HFF-Myc (cell line): ENCODE data around the gene KLHL25.

Experiments used
- DNase-seq: peaks from one replicate; pipeline ENCODE4 v3.0.0-alpha.2; 2011; ENCODE audit warnings: low read depth; ENCODE audit errors: extremely low read depth
- H3K4me3 ChIP-seq: replicated peaks from 2 replicates; pipeline ENCODE4 v1.5.1; 2011; ENCODE audit warnings: low read depth, mild to moderate bottlenecking, control low read depth, low read length
- TF ChIP-seq, protein P1 (sequence below): IDR thresholded peaks from 2 replicates; pipeline ENCODE4 v1.5.1; 2012; ENCODE audit warnings: mild to moderate bottlenecking, low read depth, low read length, control low read depth; ENCODE audit errors: missing control alignments

KLHL25 gene

DNA sequence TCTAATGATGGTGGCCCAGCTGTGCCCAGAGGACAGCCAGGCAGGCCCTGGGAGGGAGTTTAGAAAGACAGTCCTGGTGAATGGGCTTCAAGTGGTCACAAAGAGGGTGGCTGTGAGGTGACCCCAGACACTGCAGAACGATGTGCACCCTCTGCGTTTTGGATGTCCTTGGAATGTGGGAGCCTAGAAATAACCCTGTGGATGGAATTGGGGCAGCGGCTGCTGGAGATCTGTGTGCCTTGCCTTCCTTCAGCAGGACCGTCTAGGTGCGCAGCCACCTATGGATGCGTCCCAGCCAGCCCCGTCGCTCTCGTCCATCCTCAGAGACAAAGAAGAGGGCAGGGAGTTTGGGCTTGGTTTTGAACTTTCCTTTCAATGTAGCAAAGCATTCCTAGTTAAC is 46.5 kb downstream of the KLHL25 start:
- DNase-seq = no peak
- TF ChIP-seq, protein P1, sequence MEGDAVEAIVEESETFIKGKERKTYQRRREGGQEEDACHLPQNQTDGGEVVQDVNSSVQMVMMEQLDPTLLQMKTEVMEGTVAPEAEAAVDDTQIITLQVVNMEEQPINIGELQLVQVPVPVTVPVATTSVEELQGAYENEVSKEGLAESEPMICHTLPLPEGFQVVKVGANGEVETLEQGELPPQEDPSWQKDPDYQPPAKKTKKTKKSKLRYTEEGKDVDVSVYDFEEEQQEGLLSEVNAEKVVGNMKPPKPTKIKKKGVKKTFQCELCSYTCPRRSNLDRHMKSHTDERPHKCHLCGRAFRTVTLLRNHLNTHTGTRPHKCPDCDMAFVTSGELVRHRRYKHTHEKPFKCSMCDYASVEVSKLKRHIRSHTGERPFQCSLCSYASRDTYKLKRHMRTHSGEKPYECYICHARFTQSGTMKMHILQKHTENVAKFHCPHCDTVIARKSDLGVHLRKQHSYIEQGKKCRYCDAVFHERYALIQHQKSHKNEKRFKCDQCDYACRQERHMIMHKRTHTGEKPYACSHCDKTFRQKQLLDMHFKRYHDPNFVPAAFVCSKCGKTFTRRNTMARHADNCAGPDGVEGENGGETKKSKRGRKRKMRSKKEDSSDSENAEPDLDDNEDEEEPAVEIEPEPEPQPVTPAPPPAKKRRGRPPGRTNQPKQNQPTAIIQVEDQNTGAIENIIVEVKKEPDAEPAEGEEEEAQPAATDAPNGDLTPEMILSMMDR = no peak
- H3K4me3 ChIP-seq = no peak overlapping the region

DNA sequence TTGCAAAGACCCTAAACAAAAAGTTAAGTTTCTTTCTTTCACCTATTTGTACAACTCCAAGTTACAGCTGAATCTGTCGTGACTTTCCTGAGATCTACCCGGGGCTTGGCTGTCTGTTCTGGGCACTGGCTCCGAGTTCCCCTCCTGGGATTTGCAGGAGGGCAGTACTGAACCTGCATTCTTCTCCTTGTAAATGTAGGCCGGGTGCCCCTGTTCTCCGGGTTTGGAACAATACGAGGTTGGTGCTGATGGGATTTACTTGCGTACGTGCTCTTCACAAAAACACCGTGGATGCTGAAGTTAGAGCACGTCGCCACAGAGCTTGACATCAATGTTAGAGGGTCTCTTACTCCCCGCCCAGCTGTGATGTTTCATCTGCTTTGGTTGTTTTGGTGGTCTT is 48.1 kb downstream of the KLHL25 start:
- no peak overlapping the region for H3K4me3 ChIP-seq
- TF ChIP-seq, protein P1 = no peak
- DNase-seq = no peak

DNA sequence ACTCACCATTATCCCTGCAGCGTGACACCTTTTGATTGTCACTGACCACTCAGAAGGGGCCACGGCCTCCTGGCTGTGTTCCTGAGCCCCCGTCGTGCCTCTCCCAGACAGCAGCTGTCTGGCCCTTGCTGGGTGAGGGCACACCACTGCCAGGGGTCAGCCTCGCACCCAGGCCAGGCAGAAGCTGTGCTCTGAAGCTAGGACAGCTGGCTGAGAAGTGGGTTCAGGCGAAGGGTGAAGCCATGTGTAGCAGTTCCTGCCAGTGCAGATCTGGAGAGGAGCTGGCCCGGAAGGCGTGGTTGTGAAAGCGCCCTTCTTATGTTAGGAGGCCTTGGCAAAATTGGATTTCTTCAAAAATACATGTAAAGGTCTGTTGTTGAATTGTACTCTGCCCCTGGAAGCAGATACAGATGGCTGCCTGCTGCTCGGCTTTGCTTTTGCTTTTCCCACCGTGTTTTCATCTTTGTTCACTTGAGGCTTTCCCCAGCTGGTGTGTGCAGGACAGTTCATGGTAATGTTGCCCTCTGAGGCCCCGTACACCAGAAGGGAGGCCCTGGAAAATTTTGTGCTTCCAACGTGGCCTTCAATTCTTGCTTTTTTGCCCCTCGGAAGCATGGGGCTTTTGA is 49.1 kb downstream of the KLHL25 start:
- no peak for DNase-seq
- no peak overlapping the region for H3K4me3 ChIP-seq
- TF ChIP-seq, protein P1 = no peak

DNA sequence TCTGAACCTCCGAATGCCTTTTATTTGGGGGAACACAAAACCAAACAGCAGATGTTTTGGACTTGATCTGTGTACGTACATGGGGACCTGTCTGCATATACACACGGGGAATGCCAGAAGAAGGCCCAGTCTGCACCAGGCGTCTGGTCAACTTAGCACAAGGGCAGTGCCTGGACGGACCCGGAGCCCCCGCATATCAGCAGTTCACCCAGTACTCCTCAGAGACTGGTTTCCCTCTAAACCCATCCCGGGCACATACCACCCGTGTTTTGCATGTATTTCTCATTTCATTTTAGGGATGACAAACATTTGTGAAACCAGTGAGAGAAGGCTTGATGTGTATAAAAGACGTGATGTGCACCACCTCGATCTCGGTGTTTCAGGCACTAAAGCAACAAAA is 49.7 kb downstream of the KLHL25 start:
- TF ChIP-seq, protein P1 = no peak
- DNase-seq = no peak
- no peak overlapping the region for H3K4me3 ChIP-seq

DNA sequence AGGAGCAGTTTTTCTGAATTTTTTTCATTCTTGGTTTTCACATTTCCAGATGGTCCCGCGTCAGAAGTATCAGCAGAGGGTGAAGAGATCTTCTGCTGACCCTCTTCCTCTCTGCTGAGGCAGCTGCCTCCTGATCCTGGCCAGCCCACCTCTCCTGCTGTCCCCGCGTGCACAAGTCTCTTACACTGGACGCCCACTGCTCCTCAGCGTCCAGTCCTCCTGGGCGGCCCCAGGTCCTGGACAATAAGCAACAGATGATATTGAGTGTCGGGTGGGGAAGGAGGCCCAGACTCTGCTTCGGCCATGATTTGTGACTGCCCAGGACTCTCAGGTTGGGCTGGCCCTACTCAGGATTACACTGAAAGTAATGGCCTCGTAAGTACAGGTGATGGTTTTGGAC is 50.1 kb downstream of the KLHL25 start:
- TF ChIP-seq, protein P1 = no peak
- no peak for DNase-seq
- no peak overlapping the region for H3K4me3 ChIP-seq

DNA sequence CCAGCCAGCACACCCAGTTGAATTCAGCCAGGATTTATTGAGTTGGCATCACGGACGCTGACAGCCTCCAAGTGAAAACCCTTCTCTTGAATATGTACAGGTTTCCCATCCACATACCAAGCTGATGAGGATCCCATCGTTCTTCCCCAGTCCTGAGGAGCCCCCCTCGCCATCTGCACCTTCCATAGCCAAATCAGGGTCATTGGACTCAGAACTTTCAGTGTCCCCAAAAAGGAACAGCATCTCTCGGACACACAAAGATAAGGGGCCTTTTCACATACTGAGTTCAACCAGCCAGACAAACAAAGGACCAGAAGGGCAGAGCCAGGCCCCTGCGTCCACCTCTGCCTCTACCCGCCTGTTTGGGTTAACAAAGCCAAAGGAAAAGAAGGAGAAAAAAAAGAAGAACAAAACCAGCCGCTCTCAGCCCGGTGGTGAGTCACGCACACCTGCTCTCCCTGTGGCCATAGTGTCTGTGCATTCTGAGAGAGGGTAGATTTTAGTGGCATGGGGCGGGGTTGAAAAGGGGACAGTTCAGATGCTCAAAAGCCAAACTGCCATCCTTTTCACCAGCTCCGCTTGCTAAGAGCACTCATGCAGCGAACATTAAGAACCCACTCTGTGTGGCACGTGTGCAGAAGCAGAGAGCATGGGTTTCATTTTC is 51.2 kb downstream of the KLHL25 start:
- no peak overlapping the region for H3K4me3 ChIP-seq
- no peak for DNase-seq
- TF ChIP-seq, protein P1 = no peak
